Liver (tissue), 3 donors: ENCODE measurements around the gene RPTOR.
"Not testable (repeated sequence)": the region's sequence is repeated elsewhere in the genome, so short reads cannot be mapped to it uniquely, and the experiment has no call there.

ENCODE experiments used
- EGR1 ChIP-seq, 2 donors: IDR thresholded peaks; 2 replicates each; pipeline ENCODE4 v1.6.1; 2016 to 2018; ENCODE audit warnings: antibody characterized with exemption in 2 of 2, low read depth in 2 of 2
- JUND ChIP-seq, 2 donors: IDR thresholded peaks; 2 replicates each; pipeline ENCODE4 v1.6.1; 2016; ENCODE audit warnings: antibody characterized with exemption in 2 of 2
- MAX ChIP-seq: IDR thresholded peaks from 2 replicates; pipeline ENCODE4 v1.6.1; 2016; ENCODE audit warnings: antibody characterized with exemption
- NR2F2 ChIP-seq: IDR thresholded peaks from 2 replicates; pipeline ENCODE4 v1.6.1; 2016; ENCODE audit warnings: antibody characterized with exemption
- RAD21 ChIP-seq, 2 donors: IDR thresholded peaks; 2 replicates each; pipeline ENCODE4 v1.6.1; 2016; ENCODE audit warnings: antibody characterized with exemption in 2 of 2, mild to moderate bottlenecking in 2 of 2
- REST ChIP-seq: IDR thresholded peaks from 2 replicates; pipeline ENCODE4 v1.6.1; 2016; ENCODE audit warnings: antibody characterized with exemption, mild to moderate bottlenecking
- SP1 ChIP-seq: IDR thresholded peaks from 2 replicates; pipeline ENCODE4 v1.6.1; 2018; ENCODE audit warnings: antibody characterized with exemption, mild to moderate bottlenecking
- TAF1 ChIP-seq: conservative IDR thresholded peaks from 2 replicates; pipeline ENCODE4 v1.6.1; 2016; ENCODE audit warnings: antibody characterized with exemption, mild to moderate bottlenecking
- YY1 ChIP-seq: IDR thresholded peaks from 2 replicates; pipeline ENCODE4 v1.6.1; 2016; ENCODE audit warnings: antibody characterized with exemption, mild to moderate bottlenecking
- TF ChIP-seq, protein P1 (sequence below): IDR thresholded peaks from 2 replicates; pipeline ENCODE4 v1.6.1; 2016; ENCODE audit warnings: antibody characterized with exemption
- TF ChIP-seq, protein P2 (sequence below): fragments of 150-350 bp; IDR thresholded peaks from 2 replicates; pipeline ENCODE4 v1.5.1; 2017; ENCODE audit warnings: improper control_type of control experiment, low read depth, low read length; ENCODE audit not compliant: missing input control
- TF ChIP-seq, protein P3 (sequence below): IDR thresholded peaks from 2 replicates; pipeline ENCODE4 v1.6.1; 2016; ENCODE audit warnings: antibody characterized with exemption
- donor health status: healthy.
- donor health status: healthy.

DNA sequence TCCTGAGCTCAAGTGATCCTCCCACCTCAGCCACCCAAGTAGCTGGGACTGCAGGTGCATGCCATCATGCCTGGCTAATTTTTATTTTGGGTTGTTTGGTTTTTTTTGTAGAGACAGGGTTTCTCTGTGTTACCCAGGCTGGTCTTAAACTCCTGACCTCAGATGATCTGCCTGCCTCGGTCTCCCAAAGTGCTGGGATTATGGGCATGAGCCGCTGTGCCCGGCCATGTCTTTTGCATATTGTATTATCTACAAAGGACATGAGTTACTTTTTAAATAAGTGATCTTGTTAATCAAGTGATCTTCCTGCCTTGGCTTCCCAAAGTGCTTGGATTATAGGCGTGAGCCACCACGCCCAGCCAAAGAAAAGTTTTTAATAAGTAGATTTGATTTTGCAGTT lies 252.6 kb downstream of the RPTOR start:
- TF ChIP-seq TAF1; YY1; RAD21 (IDR thresholded peaks at IDR 0.05); NR2F2; JUND (IDR thresholded peaks at IDR 0.05); EGR1 (IDR thresholded peaks at IDR 0.05; ENCODE audit: low read depth in 2 of 2); SP1; MAX; REST: not testable (repeated sequence)
- TF ChIP-seq, protein P1, sequence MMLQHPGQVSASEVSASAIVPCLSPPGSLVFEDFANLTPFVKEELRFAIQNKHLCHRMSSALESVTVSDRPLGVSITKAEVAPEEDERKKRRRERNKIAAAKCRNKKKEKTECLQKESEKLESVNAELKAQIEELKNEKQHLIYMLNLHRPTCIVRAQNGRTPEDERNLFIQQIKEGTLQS = not testable (repeated sequence)
- TF ChIP-seq, protein P2, sequence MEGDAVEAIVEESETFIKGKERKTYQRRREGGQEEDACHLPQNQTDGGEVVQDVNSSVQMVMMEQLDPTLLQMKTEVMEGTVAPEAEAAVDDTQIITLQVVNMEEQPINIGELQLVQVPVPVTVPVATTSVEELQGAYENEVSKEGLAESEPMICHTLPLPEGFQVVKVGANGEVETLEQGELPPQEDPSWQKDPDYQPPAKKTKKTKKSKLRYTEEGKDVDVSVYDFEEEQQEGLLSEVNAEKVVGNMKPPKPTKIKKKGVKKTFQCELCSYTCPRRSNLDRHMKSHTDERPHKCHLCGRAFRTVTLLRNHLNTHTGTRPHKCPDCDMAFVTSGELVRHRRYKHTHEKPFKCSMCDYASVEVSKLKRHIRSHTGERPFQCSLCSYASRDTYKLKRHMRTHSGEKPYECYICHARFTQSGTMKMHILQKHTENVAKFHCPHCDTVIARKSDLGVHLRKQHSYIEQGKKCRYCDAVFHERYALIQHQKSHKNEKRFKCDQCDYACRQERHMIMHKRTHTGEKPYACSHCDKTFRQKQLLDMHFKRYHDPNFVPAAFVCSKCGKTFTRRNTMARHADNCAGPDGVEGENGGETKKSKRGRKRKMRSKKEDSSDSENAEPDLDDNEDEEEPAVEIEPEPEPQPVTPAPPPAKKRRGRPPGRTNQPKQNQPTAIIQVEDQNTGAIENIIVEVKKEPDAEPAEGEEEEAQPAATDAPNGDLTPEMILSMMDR = not testable (repeated sequence)
- TF ChIP-seq, protein P3, sequence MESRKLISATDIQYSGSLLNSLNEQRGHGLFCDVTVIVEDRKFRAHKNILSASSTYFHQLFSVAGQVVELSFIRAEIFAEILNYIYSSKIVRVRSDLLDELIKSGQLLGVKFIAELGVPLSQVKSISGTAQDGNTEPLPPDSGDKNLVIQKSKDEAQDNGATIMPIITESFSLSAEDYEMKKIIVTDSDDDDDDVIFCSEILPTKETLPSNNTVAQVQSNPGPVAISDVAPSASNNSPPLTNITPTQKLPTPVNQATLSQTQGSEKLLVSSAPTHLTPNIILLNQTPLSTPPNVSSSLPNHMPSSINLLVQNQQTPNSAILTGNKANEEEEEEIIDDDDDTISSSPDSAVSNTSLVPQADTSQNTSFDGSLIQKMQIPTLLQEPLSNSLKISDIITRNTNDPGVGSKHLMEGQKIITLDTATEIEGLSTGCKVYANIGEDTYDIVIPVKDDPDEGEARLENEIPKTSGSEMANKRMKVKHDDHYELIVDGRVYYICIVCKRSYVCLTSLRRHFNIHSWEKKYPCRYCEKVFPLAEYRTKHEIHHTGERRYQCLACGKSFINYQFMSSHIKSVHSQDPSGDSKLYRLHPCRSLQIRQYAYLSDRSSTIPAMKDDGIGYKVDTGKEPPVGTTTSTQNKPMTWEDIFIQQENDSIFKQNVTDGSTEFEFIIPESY = not testable (repeated sequence)
